MG63 (cell line): Measurements from ENCODE around the gene UBE2E2. TPM values are rescaled to one million over a fixed set of nuclear protein-coding genes. Genes with fewer than 3 reads are reported as not detected.
"Not testable (repeated sequence)": the region's sequence is repeated elsewhere in the genome, so short reads cannot be mapped to it uniquely, and the experiment has no call there.

Experiments
- DNase-seq: peaks from one replicate; pipeline ENCODE4 v3.0.0-alpha.2; 2020
- H3K27me3 ChIP-seq: fragments of 250-450 bp; sonication (Bioruptor Pico); 2 replicates; pipeline ENCODE4 v1.5.1; 2020; ENCODE audit warnings: mild to moderate bottlenecking, moderate library complexity
- H3K36me3 ChIP-seq: fragments of 250-450 bp; sonication (Bioruptor Pico); 2 replicates; pipeline ENCODE4 v1.5.1; 2020; ENCODE audit warnings: mild to moderate bottlenecking, moderate library complexity
- H3K4me3 ChIP-seq: fragments of 250-450 bp; sonication (Bioruptor Pico); 2 replicates; pipeline ENCODE4 v1.5.1; 2020; ENCODE audit warnings: mild to moderate bottlenecking, moderate library complexity
- H3K9me3 ChIP-seq: fragments of 250-450 bp; sonication (Bioruptor Pico); 2 replicates; pipeline ENCODE4 v1.5.1; 2020; ENCODE audit warnings: mild to moderate bottlenecking, moderate library complexity
- total RNA-seq: library from RNA; depleted of rRNA; stranded (reverse); fragments of >200 nt; shearing (Covaris generic); gene quantifications from 2 replicates; pipeline ENCODE4 v1.2.3, GENCODE V29; 2014; ENCODE audit warnings: low replicate concordance

Gene UBE2E2
- total RNA-seq, 1 experiment from 2014 or later = 27.7 TPM

DNA sequence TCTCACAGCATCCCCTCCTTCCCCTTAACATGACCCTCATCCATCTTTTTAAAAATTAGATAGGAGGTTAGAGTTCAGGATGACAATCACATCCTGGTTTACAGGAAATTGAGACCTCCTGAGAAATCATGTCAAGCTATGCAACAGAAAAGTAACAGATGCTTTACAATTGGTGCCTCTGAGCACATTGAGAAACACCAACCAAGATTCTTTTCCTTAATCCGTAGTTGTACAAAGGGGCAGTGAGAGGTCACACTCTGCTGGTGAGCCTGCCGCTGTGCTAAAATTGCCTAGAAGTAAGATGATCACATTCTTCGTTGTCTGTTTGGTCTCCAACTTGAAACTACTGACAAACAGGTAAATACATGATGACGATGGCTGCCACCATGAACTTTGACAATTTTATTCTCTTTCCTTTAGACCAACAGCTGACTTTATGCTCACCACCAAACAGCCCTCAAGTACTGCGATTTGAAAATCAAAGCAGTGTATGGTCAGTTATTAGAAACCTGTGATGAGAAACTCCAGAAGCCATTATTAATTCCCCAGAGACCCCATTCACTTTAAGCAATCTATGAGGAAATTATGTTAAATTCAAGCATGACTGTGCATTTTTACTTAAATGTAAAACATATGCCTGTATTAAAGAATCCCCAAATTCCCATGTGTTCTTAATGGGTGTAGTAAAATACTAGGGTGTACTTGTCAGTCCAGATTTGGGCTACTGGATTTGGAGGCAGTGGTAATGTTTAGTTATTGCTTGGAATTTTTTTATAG is 392.0 kb downstream of the UBE2E2 start:
- Histone ChIP-seq H3K27me3 (no peaks in the 10 kb centered on the region), H3K4me3 (no peak overlapping the region), H3K9me3 (no peaks in the 10 kb centered on the region), H3K36me3 (no peaks in the 10 kb centered on the region)
- DNase-seq = no peak

GRCh38 chr3:23595851-23596250 is 392.7 kb downstream of the UBE2E2 start:
- Histone ChIP-seq H3K9me3 (no peaks in the 10 kb centered on the region), H3K4me3 (no peak overlapping the region), H3K27me3 (no peaks in the 10 kb centered on the region), H3K36me3 (no peaks in the 10 kb centered on the region)
- DNase-seq = no peak

GRCh38 chr3:23600167-23600871 is 397.2 kb downstream of the UBE2E2 start:
- no peaks in the 10 kb centered on the region for H3K36me3 ChIP-seq
- H3K27me3 ChIP-seq = no peaks in the 10 kb centered on the region
- H3K4me3 ChIP-seq = no peak overlapping the region
- DNase-seq = peak; percentile 46
- H3K9me3 ChIP-seq = no peaks in the 10 kb centered on the region

DNA sequence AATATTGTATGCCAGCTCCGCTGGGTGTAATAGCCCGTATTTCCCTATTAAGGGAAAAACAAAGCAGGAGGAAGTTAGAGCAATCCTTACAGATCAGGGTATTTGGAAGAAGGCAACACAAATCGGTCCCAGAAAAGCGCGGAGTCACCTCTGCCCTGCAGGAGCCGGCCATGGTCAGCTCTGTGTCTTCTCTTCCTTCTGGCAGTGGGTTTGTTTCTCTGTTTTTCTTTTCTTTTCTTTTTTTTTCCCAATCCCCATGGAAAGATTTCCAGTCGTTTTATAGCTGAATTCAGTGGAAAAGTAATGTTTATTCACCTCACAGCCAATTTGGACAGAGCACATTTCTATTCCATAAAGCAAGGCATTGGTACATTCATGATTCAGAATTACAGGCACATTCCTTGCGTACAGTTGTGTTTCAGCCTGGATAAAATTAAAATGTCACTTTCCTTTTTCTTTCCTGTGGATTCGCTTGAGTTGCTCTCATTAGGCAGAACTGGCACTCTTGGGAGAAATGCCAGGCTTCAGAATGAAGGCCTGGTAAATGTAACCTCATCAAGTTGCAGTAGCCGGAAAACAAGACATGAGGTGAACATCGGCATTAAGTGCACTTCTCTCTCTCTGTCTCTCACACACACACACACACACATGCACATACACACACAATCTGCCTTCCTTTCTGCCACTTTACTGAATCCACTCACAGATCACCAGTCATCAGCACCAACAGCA is 398.1 kb downstream of the UBE2E2 start:
- Histone ChIP-seq H3K36me3 (no peaks in the 10 kb centered on the region), H3K27me3 (no peaks in the 10 kb centered on the region), H3K4me3 (no peak overlapping the region), H3K9me3 (no peaks in the 10 kb centered on the region)
- no peak for DNase-seq

DNA sequence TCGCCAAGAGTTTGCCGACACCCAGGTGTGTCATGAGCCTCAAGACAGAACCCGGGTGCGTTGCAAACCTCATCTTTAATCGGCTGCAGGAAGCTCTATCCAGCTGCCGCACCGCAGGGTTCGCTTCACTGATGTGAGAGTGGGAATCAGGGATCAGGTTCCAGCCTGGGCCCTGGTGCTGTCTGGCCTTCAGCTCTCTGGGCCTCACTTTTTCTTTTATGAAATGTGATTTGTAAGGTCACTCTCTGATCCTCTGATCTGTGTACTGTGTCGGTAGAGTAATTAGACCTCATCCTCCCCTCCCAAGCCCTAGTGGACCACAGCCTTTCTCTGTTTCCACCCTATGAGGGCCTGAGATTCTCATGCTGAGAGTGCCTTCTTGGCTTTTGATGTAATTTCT is 399.8 kb downstream of the UBE2E2 start:
- no peak for DNase-seq
- Histone ChIP-seq H3K9me3 (no peaks in the 10 kb centered on the region), H3K36me3 (no peaks in the 10 kb centered on the region), H3K4me3 (no peak overlapping the region), H3K27me3 (no peaks in the 10 kb centered on the region)

DNA sequence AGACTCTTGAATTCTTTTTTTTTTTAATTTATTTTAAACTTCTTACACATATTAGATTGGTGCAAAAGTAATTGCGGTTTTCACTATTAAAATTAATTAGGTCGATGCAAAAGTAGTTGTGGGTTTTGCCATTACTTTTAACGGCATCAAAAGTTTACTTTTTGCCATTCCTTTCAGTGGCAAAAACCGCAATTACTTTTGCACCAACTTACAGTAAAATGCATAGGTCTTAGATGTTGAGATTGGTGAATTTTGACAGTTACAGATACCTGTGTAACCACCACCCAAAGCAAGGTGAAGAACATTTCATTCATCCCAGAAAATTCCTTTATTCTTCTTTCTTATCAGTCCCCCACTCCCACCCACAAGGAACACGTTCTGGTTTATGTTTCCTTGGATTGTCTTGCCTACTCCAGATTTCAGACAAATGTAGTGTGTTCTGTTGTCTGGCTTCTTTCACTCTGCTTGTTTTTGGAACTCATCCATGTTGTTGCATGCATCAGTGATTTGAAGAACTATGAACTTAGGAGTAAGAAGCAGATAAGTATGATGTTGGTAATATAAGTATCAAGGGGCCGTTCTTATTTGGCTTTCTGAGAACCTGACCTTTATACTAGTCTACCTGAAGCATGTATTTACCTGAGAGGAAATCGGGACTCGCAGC is 404.2 kb downstream of the UBE2E2 start:
- Histone ChIP-seq H3K36me3 (no peaks in the 10 kb centered on the region), H3K9me3 (no peaks in the 10 kb centered on the region), H3K4me3 (no peak overlapping the region), H3K27me3 (no peaks in the 10 kb centered on the region)
- no peak for DNase-seq

- Histone ChIP-seq H3K36me3 (no peaks in the 10 kb centered on the region), H3K4me3 (no peak overlapping the region), H3K27me3 (no peaks in the 10 kb centered on the region), H3K9me3 (no peaks in the 10 kb centered on the region)
- DNase-seq = no peak
Measured at GRCh38 chr3:23608650-23609049, 405.5 kb downstream of the UBE2E2 start.

- no peak overlapping the region for H3K4me3 ChIP-seq
- DNase-seq = peak; percentile 91
- H3K27me3 ChIP-seq = no peaks in the 10 kb centered on the region
- no peaks in the 10 kb centered on the region for H3K36me3 ChIP-seq
- no peaks in the 10 kb centered on the region for H3K9me3 ChIP-seq
Measured at GRCh38 chr3:23611737-23612295, 408.7 kb downstream of the UBE2E2 start.

DNA sequence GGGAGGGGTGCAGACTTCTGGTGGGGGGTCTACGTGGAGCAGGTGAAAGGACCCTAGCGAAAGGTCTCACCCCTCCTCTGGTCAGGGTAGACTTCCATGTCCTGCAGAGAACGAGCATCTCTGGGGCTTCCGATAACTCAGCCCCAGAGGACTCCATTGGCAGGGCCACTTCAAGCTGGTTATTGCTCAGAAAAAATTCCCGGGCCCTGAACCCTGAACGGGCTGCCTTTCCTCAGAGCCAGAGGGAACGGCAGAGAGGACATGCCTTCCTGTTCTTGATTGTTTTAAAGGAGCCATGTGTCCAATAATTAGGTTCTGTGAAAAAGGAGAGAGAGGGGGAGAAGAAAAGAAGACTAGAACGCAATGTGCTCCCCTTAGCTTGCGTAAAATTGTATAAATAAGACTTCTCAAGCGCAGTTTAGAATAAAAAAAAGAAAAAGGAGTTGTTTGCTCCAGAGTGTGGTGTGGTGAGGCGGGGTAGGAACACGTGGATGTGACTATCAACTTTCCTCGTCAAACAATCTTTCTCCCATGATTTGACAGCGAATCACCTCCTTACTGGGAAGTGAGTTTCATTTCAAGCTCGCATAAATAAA is 409.3 kb downstream of the UBE2E2 start:
- Histone ChIP-seq H3K4me3 (no peak overlapping the region), H3K9me3 (no peaks in the 10 kb centered on the region), H3K36me3 (no peaks in the 10 kb centered on the region), H3K27me3 (no peaks in the 10 kb centered on the region)
- no peak for DNase-seq

GRCh38 chr3:23615068-23615467 is 411.9 kb downstream of the UBE2E2 start:
- no peaks in the 10 kb centered on the region for H3K27me3 ChIP-seq
- H3K4me3 ChIP-seq = no peak overlapping the region
- H3K36me3 ChIP-seq = no peaks in the 10 kb centered on the region
- no peaks in the 10 kb centered on the region for H3K9me3 ChIP-seq
- no peak for DNase-seq

GRCh38 chr3:23618475-23618874 is 415.3 kb downstream of the UBE2E2 start:
- H3K9me3 ChIP-seq, DNase-seq, H3K4me3 ChIP-seq, H3K27me3 ChIP-seq, H3K36me3 ChIP-seq: not testable (repeated sequence)

GRCh38 chr3:23619705-23620637 is 416.8 kb downstream of the UBE2E2 start:
- no peaks in the 10 kb centered on the region for H3K36me3 ChIP-seq
- H3K4me3 ChIP-seq = no peak overlapping the region
- H3K27me3 ChIP-seq = no peaks in the 10 kb centered on the region
- DNase-seq = no peak
- no peaks in the 10 kb centered on the region; the same call in 1 of the 2 replicates for H3K9me3 ChIP-seq

DNA sequence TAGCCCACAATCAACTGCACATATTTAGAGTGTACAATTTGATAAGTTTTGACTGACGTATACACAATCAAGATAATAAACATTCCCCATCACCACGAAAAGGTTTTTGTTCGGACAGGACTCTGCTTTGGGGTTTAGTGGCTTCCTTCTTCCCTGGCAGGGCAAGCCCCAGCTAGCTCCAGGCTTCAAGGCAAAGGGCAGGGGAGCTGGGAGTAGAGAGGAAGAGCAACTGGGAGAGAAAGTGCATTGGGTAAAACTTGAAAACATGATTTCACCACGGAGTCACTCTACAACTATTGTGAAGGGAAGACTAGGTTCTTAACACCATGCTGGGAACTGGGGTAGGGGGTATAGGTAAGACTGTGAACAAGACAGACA is 417.5 kb downstream of the UBE2E2 start:
- DNase-seq = no peak
- H3K36me3 ChIP-seq = no peaks in the 10 kb centered on the region
- H3K9me3 ChIP-seq = no peaks in the 10 kb centered on the region; the same call in 1 of the 2 replicates
- H3K4me3 ChIP-seq = no peak overlapping the region
- no peaks in the 10 kb centered on the region for H3K27me3 ChIP-seq

DNA sequence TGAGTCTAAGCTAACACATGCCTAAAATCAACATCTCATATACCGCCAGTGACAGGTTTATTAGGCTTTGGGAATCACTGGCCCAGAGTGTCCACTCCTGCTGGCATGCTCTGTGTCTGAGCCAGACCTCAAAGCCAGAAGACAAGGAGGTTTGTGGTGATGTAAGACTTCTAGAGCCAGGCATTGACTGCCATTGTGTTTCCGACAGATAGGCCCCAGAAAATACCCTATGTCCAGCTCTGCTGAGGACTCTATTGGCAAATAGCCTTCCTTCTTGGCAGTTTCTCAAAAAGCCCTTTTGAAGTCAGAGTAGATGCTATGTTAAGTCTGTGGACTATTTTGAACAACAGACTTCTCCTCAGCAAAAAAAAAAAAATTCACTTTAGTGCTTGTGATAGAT is 420.7 kb downstream of the UBE2E2 start:
- Histone ChIP-seq H3K27me3 (no peaks in the 10 kb centered on the region), H3K9me3 (no peaks in the 10 kb centered on the region; the same call in 1 of the 2 replicates)
- no peak for DNase-seq

DNA sequence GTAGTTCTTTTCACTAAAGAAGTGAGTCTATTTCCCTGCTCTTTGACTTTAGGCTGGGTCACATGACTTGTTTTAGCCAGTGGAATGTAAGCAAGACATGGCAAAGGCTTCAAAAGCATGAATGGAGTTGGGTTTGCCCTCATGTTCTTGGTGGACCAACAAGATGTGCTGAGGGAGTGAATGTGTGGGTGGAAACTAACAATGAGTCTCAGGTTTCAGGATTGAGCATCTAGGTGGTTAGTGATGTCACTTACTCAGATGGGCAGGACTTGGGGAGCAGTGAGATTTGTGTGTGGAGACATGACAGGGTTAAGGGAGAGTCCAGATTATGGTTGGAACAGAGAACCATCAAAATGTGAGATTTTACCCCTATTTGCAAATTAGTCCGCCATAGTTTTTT is 421.2 kb downstream of the UBE2E2 start:
- DNase-seq = no peak
- no peak overlapping the region for H3K4me3 ChIP-seq
- H3K27me3 ChIP-seq = no peaks in the 10 kb centered on the region
- H3K9me3 ChIP-seq = no peaks in the 10 kb centered on the region; the same call in 1 of the 2 replicates
- H3K36me3 ChIP-seq = no peaks in the 10 kb centered on the region

More for the DNA sequence above, 420.7 kb downstream of the UBE2E2 start:
- Histone ChIP-seq H3K4me3 (no peak overlapping the region), H3K36me3 (no peaks in the 10 kb centered on the region)
